OCI-LY1 (cell line): ENCODE measurements around the gene CCDC116.

Experiments used
- H2AFZ ChIP-seq: fragments of 200-600 bp; sonication (generic), shearing (Covaris generic); 2 replicates; pipeline ENCODE4 v1.6.0; 2014; ENCODE audit warnings: antibody characterized with exemption, mild to moderate bottlenecking, low read length
- H3F3A ChIP-seq: fragments of 200-600 bp; sonication (generic), shearing (Covaris generic); 2 replicates; pipeline ENCODE4 v1.6.0; 2014; ENCODE audit warnings: mild to moderate bottlenecking, antibody characterized with exemption, low read length, moderate library complexity; ENCODE audit not compliant: insufficient read depth
- H3K27ac ChIP-seq: fragments of 200-600 bp; sonication (generic); 2 replicates; pipeline ENCODE4 v1.5.1; 2014; ENCODE audit warnings: low read length, mixed run types, mild to moderate bottlenecking, low read depth; ENCODE audit not compliant: poor library complexity, severe bottlenecking
- H3K27me3 ChIP-seq: fragments of 200-600 bp; sonication (generic); 2 replicates; pipeline ENCODE4 v1.6.0; 2014; ENCODE audit warnings: antibody characterized with exemption, mild to moderate bottlenecking, low read length, moderate library complexity; ENCODE audit not compliant: insufficient read depth
- H3K36me3 ChIP-seq: fragments of 200-600 bp; sonication (generic); 2 replicates; pipeline ENCODE4 v1.6.1; 2014; ENCODE audit warnings: mild to moderate bottlenecking, antibody characterized with exemption, low read length, moderate library complexity, mixed read lengths; ENCODE audit not compliant: insufficient read depth
- H3K4me1 ChIP-seq: fragments of 200-600 bp; sonication (generic); 2 replicates; pipeline ENCODE4 v1.5.1; 2014; ENCODE audit warnings: mild to moderate bottlenecking, low read length, moderate library complexity; ENCODE audit not compliant: insufficient read depth, severe bottlenecking
- H3K4me2 ChIP-seq: fragments of 200-600 bp; sonication (generic), shearing (Covaris generic); 2 replicates; pipeline ENCODE4 v1.6.1; 2014; ENCODE audit warnings: low read length
- H3K4me3 ChIP-seq: fragments of 200-600 bp; sonication (generic); 2 replicates; pipeline ENCODE4 v1.5.1; 2014; ENCODE audit warnings: low read length, low read depth, mild to moderate bottlenecking, mixed read lengths; ENCODE audit not compliant: poor library complexity, severe bottlenecking
- H3K79me2 ChIP-seq: fragments of 200-600 bp; shearing (Covaris generic); 2 replicates; pipeline ENCODE4 v1.6.1; 2016; ENCODE audit warnings: mixed run types, low read length, mixed read lengths; ENCODE audit not compliant: insufficient read depth
- H3K9ac ChIP-seq: fragments of 200-600 bp; sonication (generic), shearing (Covaris generic); 2 replicates; pipeline ENCODE4 v1.6.1; 2014; ENCODE audit warnings: mild to moderate bottlenecking, low read length, mixed read lengths
- H3K9me2 ChIP-seq: fragments of 200-600 bp; sonication (generic), shearing (Covaris generic); 2 replicates; pipeline ENCODE4 v1.6.1; 2014; ENCODE audit warnings: low read depth, mild to moderate bottlenecking, low read length, mixed read lengths
- H3K9me3 ChIP-seq: fragments of 200-600 bp; shearing (Covaris generic); 2 replicates; pipeline ENCODE4 v1.6.1; 2014; ENCODE audit warnings: low read length, mixed read lengths
- H4K20me1 ChIP-seq: fragments of 200-600 bp; sonication (generic), shearing (Covaris generic); 2 replicates; pipeline ENCODE4 v1.6.0; 2016; ENCODE audit warnings: mild to moderate bottlenecking, low read length; ENCODE audit not compliant: insufficient read depth
- EZH2 ChIP-seq: fragments of 200-600 bp; sonication (generic), shearing (Covaris generic); IDR thresholded peaks from 2 replicates; pipeline ENCODE4 v1.8.0; 2017; ENCODE audit warnings: borderline replicate concordance, mixed run types, mild to moderate bottlenecking, antibody characterized with exemption, low read length, moderate library complexity, mixed read lengths
- TF ChIP-seq, protein P1 (sequence below): fragments of 200-600 bp; sonication (generic), shearing (Covaris generic); IDR thresholded peaks from 2 replicates; pipeline ENCODE4 v1.5.1; 2017; ENCODE audit warnings: mild to moderate bottlenecking, antibody characterized with exemption, low read length, moderate library complexity, mixed read lengths

CCDC116 gene

DNA sequence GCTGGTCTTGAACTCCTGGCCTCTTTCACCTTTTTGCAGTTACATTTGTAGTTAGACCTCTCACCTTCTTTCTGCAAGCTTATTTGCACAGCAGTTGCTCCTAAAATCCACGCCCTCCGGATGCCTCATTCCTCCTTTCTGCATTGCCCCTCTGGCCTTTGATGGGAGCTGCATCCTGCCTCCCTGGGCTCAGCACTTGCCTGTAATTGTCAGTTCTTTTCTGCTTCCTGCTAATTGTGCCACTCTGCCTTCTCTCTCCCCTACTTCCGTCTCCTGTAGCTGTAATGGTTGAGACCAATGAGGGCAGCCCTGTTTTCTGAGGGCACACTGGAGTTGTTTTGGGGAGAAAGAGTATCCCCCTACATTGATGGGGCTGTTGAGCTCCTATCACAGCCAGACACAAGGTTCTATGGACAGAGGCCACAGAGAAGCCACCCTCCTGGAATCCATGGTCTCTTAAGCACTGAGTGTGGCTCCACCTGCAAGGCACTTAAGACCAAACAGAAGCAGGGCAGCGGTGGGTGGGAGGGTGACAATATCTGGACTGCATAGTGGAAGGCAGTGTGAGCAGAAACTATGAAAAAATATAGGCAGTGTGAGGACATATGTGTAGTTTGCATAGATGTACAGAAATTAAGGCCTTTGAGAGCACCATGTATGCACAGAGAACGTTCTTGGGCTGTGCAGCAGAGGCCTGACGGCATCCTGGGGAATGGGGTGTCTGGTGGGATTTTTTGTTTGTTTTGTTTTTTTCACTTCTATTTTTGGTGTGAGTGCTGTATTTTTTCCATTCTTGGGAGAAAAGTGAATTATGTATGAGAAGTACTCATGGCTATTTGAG is 33.3 kb upstream of the CCDC116 start:
- H3K4me1 ChIP-seq = no peaks in the 10 kb centered on the region
- no peak overlapping the region for H3K27ac ChIP-seq
- peaks cover 72% of the 10 kb centered on the region for H3K79me2 ChIP-seq
- no peak overlapping the region for H3K4me3 ChIP-seq
- no peaks in the 10 kb centered on the region for H3K9me3 ChIP-seq
- no peak overlapping the region for H3K9ac ChIP-seq
- no peak overlapping the region for H3K4me2 ChIP-seq
- H3F3A ChIP-seq = no peaks in the 10 kb centered on the region
- no peaks in the 10 kb centered on the region for H4K20me1 ChIP-seq
- H3K9me2 ChIP-seq = no peaks in the 10 kb centered on the region
- H3K36me3 ChIP-seq = peaks cover 49% of the 10 kb centered on the region
- H2AFZ ChIP-seq = no peak overlapping the region
- no peaks in the 10 kb centered on the region for H3K27me3 ChIP-seq
- TF ChIP-seq, protein P1, sequence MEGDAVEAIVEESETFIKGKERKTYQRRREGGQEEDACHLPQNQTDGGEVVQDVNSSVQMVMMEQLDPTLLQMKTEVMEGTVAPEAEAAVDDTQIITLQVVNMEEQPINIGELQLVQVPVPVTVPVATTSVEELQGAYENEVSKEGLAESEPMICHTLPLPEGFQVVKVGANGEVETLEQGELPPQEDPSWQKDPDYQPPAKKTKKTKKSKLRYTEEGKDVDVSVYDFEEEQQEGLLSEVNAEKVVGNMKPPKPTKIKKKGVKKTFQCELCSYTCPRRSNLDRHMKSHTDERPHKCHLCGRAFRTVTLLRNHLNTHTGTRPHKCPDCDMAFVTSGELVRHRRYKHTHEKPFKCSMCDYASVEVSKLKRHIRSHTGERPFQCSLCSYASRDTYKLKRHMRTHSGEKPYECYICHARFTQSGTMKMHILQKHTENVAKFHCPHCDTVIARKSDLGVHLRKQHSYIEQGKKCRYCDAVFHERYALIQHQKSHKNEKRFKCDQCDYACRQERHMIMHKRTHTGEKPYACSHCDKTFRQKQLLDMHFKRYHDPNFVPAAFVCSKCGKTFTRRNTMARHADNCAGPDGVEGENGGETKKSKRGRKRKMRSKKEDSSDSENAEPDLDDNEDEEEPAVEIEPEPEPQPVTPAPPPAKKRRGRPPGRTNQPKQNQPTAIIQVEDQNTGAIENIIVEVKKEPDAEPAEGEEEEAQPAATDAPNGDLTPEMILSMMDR = no peak
- TF ChIP-seq EZH2 = no peak

DNA sequence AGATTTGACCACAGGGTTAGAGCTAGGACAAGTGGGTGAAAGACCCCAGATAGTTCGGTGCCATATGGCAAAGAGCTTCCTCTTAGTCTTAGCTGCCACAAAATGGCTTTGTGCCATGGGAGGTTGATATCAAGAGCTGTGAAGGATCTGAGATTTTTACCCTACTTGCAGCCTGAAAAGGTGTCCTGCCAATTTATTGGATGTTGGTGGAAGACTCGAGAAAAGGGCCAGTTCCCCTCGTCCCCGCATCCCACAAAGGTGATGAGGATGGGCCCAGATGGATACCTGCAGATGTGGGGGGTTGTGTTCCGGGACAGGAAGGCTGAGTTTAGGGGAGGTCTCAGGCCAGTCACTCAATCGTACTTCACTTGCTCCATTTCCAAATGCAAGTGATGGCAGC is 30.0 kb upstream of the CCDC116 start:
- Histone ChIP-seq H3K4me2 (no peak overlapping the region), H3K4me3 (no peak overlapping the region), H3K9me3 (no peaks in the 10 kb centered on the region), H3K79me2 (peaks cover 52% of the 10 kb centered on the region), H3K4me1 (no peaks in the 10 kb centered on the region), H3K27ac (no peak overlapping the region), H3K9ac (no peak overlapping the region), H3K27me3 (no peaks in the 10 kb centered on the region), H3K9me2 (no peaks in the 10 kb centered on the region), H4K20me1 (no peaks in the 10 kb centered on the region), H3F3A (no peaks in the 10 kb centered on the region), H3K36me3 (peaks cover 25% of the 10 kb centered on the region; the same call in 1 of the 2 replicates), H2AFZ (no peak overlapping the region)
- no peak for TF ChIP-seq EZH2
- TF ChIP-seq, protein P1 = no peak

DNA sequence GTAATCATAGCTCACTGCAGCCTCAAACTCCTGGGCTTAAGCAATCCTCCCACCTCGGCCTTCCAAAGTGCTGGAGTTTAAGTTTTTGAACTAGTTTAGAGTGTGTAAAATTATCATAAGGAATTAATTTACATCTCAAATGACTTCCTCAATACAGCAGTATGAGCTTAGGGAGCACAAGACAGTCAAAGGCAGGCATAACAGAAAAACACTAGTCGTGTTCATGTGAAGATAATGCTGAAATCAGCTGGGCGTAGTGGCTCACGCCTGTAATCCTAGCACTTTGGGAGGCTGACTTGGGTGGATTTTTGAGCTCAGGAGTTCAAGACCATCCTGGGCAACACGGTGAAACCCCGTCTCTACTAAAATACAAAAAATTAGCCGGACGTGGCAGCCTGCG is 28.6 kb upstream of the CCDC116 start:
- Histone ChIP-seq H3K9me3 (no peaks in the 10 kb centered on the region), H3K27me3 (no peaks in the 10 kb centered on the region), H3K27ac (no peak overlapping the region), H3K4me1 (no peaks in the 10 kb centered on the region), H3F3A (no peaks in the 10 kb centered on the region), H3K36me3 (peaks cover 24% of the 10 kb centered on the region; the same call in 1 of the 2 replicates), H3K9me2 (no peaks in the 10 kb centered on the region), H3K9ac (no peak overlapping the region), H4K20me1 (no peaks in the 10 kb centered on the region), H3K4me2 (no peak overlapping the region), H2AFZ (no peak overlapping the region), H3K4me3 (no peak overlapping the region), H3K79me2 (peaks cover 49% of the 10 kb centered on the region)
- TF ChIP-seq, protein P1 = no peak
- no peak for TF ChIP-seq EZH2
